OCI-LY3 (cell line): Measurements from ENCODE around the gene GP1BA.

Experiments used
- H2AFZ ChIP-seq: fragments of 200-600, 300-600 bp; shearing (Covaris generic); 2 replicates; pipeline ENCODE4 v1.6.0; 2014; ENCODE audit warnings: antibody characterized with exemption, low read depth, low read length
- H3K27ac ChIP-seq: fragments of 200-600, 300-600 bp; sonication (generic); 2 replicates; pipeline ENCODE4 v1.5.1; 2014; ENCODE audit warnings: mild to moderate bottlenecking, low read length, moderate library complexity, mixed read lengths
- H3K27me3 ChIP-seq: fragments of 200-600, 300-600 bp; sonication (generic); 2 replicates; pipeline ENCODE4 v1.6.1; 2014; ENCODE audit warnings: low read depth, low read length, mixed read lengths
- H3K36me3 ChIP-seq: fragments of 200-600, 300-600 bp; sonication (generic); replicated peaks from 2 replicates; pipeline ENCODE3; 2014; ENCODE audit warnings: low read depth, low read length, mixed read lengths
- H3K4me1 ChIP-seq: fragments of 300-600, 200-600 bp; sonication (generic); 2 replicates; pipeline ENCODE4 v1.6.1; 2014; ENCODE audit warnings: low read length, mixed read lengths
- H3K4me2 ChIP-seq: fragments of 200-600, 300-600 bp; sonication (generic); 2 replicates; pipeline ENCODE4 v1.6.1; 2014; ENCODE audit warnings: low read length, mixed read lengths
- H3K4me3 ChIP-seq: fragments of 300-600, 200-600 bp; sonication (generic); 2 replicates; pipeline ENCODE4 v1.5.1; 2014; ENCODE audit warnings: antibody characterized with exemption, mild to moderate bottlenecking, low read length, moderate library complexity
- H3K79me2 ChIP-seq: fragments of 300-600, 200-600 bp; shearing (Covaris generic); 2 replicates; pipeline ENCODE4 v1.6.1; 2014; ENCODE audit warnings: mild to moderate bottlenecking, low read length, mixed read lengths
- H3K9ac ChIP-seq: fragments of 300-600, 200-600 bp; shearing (Covaris generic); 2 replicates; pipeline ENCODE4 v1.6.0; 2014; ENCODE audit warnings: mild to moderate bottlenecking, low read length, moderate library complexity
- H3K9me3 ChIP-seq: fragments of 200-600, 300-600 bp; shearing (Covaris generic); 2 replicates; pipeline ENCODE4 v1.6.1; 2014; ENCODE audit warnings: low read length, mixed read lengths; ENCODE audit not compliant: insufficient read depth
- H4K20me1 ChIP-seq: fragments of 200-600, 300-600 bp; sonication (generic); 2 replicates; pipeline ENCODE4 v1.6.1; 2016; ENCODE audit warnings: low read length, mixed read lengths; ENCODE audit not compliant: insufficient read depth
- EZH2phosphoT487 ChIP-seq: fragments of 200-600 bp; shearing (Covaris generic); IDR thresholded peaks from 2 replicates; pipeline ENCODE4 v1.6.1; 2018; ENCODE audit warnings: antibody characterized with exemption, mixed run types, low read depth
- TF ChIP-seq, protein P1 (sequence below): fragments of 200-600, 300-600 bp; sonication (generic); IDR thresholded peaks from 2 replicates; pipeline ENCODE4 v1.5.1; 2014; ENCODE audit warnings: antibody characterized with exemption, low read length, low read depth

Gene GP1BA

DNA sequence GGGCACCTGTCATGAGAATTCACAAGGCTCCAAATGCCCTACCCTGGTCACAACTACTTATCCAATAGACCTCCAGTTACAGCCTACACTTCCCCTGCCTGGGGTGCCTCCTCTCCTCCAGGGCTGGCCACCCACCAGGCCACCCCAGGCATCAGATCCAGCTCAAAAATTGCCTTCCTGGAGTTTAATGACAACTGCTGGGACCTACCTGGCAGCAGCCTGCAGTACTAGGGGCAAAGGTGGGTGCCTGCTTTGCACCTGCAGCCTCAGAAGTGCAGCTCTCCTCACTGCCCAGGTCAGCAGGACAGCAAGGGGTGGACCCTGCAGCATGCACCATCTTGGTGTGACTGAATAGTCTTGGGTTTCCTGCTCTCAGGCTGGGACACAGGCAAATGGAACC, 3.6 kb downstream of the GP1BA start:
- Histone ChIP-seq H3K9me3 (no peaks in the 10 kb centered on the region), H3K27me3 (no peaks in the 10 kb centered on the region), H3K4me2 (no peak overlapping the region), H3K4me3 (no peak overlapping the region), H3K4me1 (peaks cover 7% of the 10 kb centered on the region), H2AFZ (no peak overlapping the region), H3K36me3 (peaks cover 13% of the 10 kb centered on the region), H3K27ac (no peak overlapping the region), H4K20me1 (no peaks in the 10 kb centered on the region), H3K79me2 (peaks cover 20% of the 10 kb centered on the region), H3K9ac (no peak overlapping the region)
- TF ChIP-seq EZH2phosphoT487, result no peak
- TF ChIP-seq, protein P1, sequence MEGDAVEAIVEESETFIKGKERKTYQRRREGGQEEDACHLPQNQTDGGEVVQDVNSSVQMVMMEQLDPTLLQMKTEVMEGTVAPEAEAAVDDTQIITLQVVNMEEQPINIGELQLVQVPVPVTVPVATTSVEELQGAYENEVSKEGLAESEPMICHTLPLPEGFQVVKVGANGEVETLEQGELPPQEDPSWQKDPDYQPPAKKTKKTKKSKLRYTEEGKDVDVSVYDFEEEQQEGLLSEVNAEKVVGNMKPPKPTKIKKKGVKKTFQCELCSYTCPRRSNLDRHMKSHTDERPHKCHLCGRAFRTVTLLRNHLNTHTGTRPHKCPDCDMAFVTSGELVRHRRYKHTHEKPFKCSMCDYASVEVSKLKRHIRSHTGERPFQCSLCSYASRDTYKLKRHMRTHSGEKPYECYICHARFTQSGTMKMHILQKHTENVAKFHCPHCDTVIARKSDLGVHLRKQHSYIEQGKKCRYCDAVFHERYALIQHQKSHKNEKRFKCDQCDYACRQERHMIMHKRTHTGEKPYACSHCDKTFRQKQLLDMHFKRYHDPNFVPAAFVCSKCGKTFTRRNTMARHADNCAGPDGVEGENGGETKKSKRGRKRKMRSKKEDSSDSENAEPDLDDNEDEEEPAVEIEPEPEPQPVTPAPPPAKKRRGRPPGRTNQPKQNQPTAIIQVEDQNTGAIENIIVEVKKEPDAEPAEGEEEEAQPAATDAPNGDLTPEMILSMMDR, result no peak

DNA sequence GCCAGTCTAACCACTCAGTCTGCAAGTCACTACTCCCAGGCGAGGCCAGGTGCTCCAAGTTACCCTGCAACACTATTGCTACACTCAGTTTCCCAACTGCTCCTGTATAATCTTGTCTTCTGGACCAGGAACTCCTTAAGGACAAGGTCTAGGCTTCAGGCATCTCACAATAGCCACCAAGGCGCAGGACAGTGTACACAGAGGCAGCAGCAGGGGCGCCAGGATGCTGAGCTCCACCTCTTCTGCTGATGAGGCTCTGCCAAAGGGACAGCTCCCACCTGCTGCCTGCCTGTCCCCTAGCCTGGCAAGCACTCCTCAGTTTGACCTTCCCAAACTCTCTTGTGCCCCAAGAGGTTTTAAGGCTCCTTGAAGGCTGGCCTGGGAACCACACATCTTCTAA, 4.4 kb downstream of the GP1BA start:
- TF ChIP-seq, protein P1, result no peak
- H3K27ac ChIP-seq, result no peak overlapping the region

DNA sequence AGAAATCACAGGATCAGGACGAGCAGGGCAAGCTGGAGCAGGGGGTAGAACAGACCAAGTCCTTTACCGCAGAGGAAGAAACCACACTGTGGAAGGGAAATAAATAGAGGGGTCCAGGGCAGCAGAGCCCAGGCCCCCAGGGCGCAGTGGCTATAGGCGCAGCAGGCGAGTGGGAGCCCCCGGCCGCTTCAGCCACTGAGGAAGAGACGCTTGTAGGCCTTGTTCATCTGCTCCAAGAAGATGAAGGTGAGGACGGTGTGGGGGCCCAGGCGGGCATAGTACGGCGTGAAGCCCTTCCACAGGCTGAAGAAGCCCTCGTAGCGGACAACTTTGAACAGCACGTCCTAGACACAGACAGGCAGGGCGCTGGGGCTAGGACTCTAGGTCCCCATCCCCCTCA, 5.5 kb downstream of the GP1BA start:
- H3K4me2 ChIP-seq, result no peak overlapping the region
- H4K20me1 ChIP-seq, result no peaks in the 10 kb centered on the region
- no peak overlapping the region for H3K27ac ChIP-seq
- TF ChIP-seq EZH2phosphoT487, result no peak
- TF ChIP-seq, protein P1, result no peak
- peaks cover 39% of the 10 kb centered on the region for H3K79me2 ChIP-seq
- H3K4me3 ChIP-seq, result no peak overlapping the region
- H3K36me3 ChIP-seq, result peaks cover 19% of the 10 kb centered on the region
- no peaks in the 10 kb centered on the region for H3K27me3 ChIP-seq
- H3K4me1 ChIP-seq, result peaks cover 16% of the 10 kb centered on the region
- H3K9me3 ChIP-seq, result no peaks in the 10 kb centered on the region
- H3K9ac ChIP-seq, result no peak overlapping the region
- no peak overlapping the region for H2AFZ ChIP-seq

More for the DNA sequence above, 4.4 kb downstream of the GP1BA start:
- Histone ChIP-seq H3K36me3 (peaks cover 16% of the 10 kb centered on the region), H4K20me1 (no peaks in the 10 kb centered on the region), H3K4me2 (no peak overlapping the region), H3K4me1 (peaks cover 11% of the 10 kb centered on the region), H2AFZ (no peak overlapping the region), H3K9me3 (no peaks in the 10 kb centered on the region), H3K27me3 (no peaks in the 10 kb centered on the region), H3K9ac (no peak overlapping the region), H3K79me2 (peaks cover 28% of the 10 kb centered on the region), H3K4me3 (no peak overlapping the region)

DNA sequence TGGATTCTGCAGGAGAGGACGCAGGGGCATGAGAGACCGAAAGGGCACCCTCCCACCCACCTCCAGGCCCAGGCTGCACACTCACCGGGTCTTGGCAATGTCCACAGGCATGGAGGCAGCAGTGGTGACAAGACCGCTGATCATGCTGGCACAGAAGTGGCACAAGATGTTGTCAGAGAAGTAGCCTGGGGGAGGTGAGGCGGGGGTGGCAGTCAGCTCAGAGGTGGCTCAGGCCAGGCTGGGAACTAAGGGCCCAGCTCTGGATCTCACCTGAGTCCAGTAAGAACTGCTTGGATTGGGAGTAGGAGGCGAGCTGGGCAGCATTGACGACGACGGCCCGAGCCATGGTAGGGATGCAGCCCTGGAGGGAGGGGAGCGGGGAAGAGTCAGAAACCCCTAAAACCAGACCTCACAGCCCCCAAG, 6.0 kb downstream of the GP1BA start:
- no peak overlapping the region for H3K9ac ChIP-seq
- no peaks in the 10 kb centered on the region for H4K20me1 ChIP-seq
- no peak for TF ChIP-seq EZH2phosphoT487
- TF ChIP-seq, protein P1, result no peak
- no peak overlapping the region for H3K27ac ChIP-seq
- H2AFZ ChIP-seq, result no peak overlapping the region
- no peak overlapping the region for H3K4me3 ChIP-seq
- no peak overlapping the region for H3K4me2 ChIP-seq
- peaks cover 44% of the 10 kb centered on the region for H3K79me2 ChIP-seq
- no peaks in the 10 kb centered on the region for H3K9me3 ChIP-seq
- peaks cover 16% of the 10 kb centered on the region for H3K4me1 ChIP-seq
- H3K36me3 ChIP-seq, result peaks cover 24% of the 10 kb centered on the region
- no peaks in the 10 kb centered on the region for H3K27me3 ChIP-seq
